ENCODE data around the gene MT1X. TPM values are rescaled to one million over a fixed set of nuclear protein-coding genes. Genes with fewer than 3 reads are reported as not detected.

The MT1X gene
- total RNA-seq, 2 experiments from 2014 or later: 17.1 to 21.2 TPM

DNA sequence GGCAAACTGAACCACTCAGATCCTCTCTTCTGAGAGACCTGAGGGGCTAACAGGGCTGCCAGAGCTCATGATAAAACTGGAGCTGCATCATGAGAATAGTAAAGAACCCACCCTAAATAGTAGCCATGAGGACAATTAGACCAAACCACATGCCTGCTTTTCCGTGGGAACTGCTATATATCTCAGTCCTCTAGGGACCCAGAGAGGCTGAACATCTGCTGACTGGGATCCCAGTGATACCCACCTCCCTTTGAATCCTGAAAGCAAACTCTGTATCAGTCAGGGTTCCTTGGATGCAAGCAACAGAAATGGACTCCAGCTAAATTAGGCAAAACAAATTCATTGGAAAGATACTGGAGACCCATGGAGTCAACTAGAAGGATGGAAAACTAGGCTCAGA, 6.5 kb downstream of the MT1X start:
- H4K20me1 ChIP-seq (ENCODE audit: insufficient read depth, low read length): no peaks in the 10 kb centered on the region
- intact Hi-C loops (cut with micrococcal nuclease; ENCODE audit: unreplicated experiment): no loop called here
- no peak overlapping the region for H3K27ac ChIP-seq (ENCODE audit: low read depth, low read length, poor library complexity, severe bottlenecking)
- no peak overlapping the region for H3K4me3 ChIP-seq (ENCODE audit: low read depth, low read length, poor library complexity, severe bottlenecking)
- no peaks in the 10 kb centered on the region for H3K9me3 ChIP-seq (ENCODE audit: low read length)
- H3K4me2 ChIP-seq (ENCODE audit: low read length): no peak overlapping the region
- H3K4me1 ChIP-seq (ENCODE audit: insufficient read depth, low read length, poor library complexity, severe bottlenecking): peaks cover 8% of the 10 kb centered on the region
- no TSS peak for BruUV-seq (replicated peaks)
- no peak overlapping the region for H2AFZ ChIP-seq (ENCODE audit: low read length)
- ChIA-PET CTCF (ENCODE audit: unreplicated experiment) (no interaction called here), POLR2A (interaction anchor here (0.7 kb wide), 1 partner anchor 13 kb away, joined by 3 read pairs; no protein-coding TSS in a partner anchor)
- no peak for DNase-seq (ENCODE audit: low spot score)
- no peaks in the 10 kb centered on the region for H3K79me2 ChIP-seq (ENCODE audit: insufficient read depth, low read depth, low read length)
- TF ChIP-seq, protein P1, sequence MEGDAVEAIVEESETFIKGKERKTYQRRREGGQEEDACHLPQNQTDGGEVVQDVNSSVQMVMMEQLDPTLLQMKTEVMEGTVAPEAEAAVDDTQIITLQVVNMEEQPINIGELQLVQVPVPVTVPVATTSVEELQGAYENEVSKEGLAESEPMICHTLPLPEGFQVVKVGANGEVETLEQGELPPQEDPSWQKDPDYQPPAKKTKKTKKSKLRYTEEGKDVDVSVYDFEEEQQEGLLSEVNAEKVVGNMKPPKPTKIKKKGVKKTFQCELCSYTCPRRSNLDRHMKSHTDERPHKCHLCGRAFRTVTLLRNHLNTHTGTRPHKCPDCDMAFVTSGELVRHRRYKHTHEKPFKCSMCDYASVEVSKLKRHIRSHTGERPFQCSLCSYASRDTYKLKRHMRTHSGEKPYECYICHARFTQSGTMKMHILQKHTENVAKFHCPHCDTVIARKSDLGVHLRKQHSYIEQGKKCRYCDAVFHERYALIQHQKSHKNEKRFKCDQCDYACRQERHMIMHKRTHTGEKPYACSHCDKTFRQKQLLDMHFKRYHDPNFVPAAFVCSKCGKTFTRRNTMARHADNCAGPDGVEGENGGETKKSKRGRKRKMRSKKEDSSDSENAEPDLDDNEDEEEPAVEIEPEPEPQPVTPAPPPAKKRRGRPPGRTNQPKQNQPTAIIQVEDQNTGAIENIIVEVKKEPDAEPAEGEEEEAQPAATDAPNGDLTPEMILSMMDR (conservative IDR thresholded peaks at IDR 0.05; ENCODE audit: low read length): no peak
- TF ChIP-seq EZH2phosphoT487 (IDR thresholded peaks at IDR 0.05; ENCODE audit: borderline replicate concordance, low read depth, low read length): no peak
- no peaks in the 10 kb centered on the region for H3K36me3 ChIP-seq (ENCODE audit: insufficient read depth, low read length)
- no peaks in the 10 kb centered on the region for H3K9me2 ChIP-seq (ENCODE audit: insufficient read depth, low read length)

DNA sequence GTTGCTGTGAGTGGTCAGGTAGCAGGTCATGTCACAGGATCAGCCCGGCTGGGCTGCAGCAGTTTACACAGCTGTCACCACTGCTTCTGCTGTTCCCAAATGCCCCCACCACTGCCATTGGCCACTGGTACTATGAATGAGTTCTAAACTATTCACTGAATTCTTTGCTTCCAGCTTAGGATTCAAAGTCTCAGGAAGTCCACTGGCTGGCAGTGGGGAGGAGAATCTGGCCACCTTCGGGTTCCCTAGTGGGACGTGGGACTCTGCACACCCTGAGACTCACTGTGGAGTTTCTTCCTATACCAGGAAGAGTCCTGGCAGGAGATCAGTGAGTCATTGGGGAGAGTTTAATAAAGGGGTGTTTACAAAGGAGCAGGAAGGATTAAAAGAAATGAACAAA, 6.9 kb downstream of the MT1X start:
- H3K9me3 ChIP-seq (ENCODE audit: low read length): no peaks in the 10 kb centered on the region
- intact Hi-C loops (cut with micrococcal nuclease; ENCODE audit: unreplicated experiment): no loop called here
- peaks cover 8% of the 10 kb centered on the region for H3K4me1 ChIP-seq (ENCODE audit: insufficient read depth, low read length, poor library complexity, severe bottlenecking)
- DNase-seq (ENCODE audit: low spot score): no peak
- POLR2A ChIA-PET: interaction anchor here (0.7 kb wide), 1 partner anchor 13 kb away, joined by 3 read pairs; no protein-coding TSS in a partner anchor
- no TSS peak for BruUV-seq (replicated peaks)
- H3K4me2 ChIP-seq (ENCODE audit: low read length): no peak overlapping the region
- no peaks in the 10 kb centered on the region for H3K79me2 ChIP-seq (ENCODE audit: insufficient read depth, low read depth, low read length)
- no peaks in the 10 kb centered on the region for H4K20me1 ChIP-seq (ENCODE audit: insufficient read depth, low read length)
- H3K36me3 ChIP-seq (ENCODE audit: insufficient read depth, low read length): no peaks in the 10 kb centered on the region
- H3K9me2 ChIP-seq (ENCODE audit: insufficient read depth, low read length): no peaks in the 10 kb centered on the region
- H3K27ac ChIP-seq (ENCODE audit: low read depth, low read length, poor library complexity, severe bottlenecking): no peak overlapping the region
- no peak overlapping the region for H2AFZ ChIP-seq (ENCODE audit: low read length)
- CTCF ChIA-PET (ENCODE audit: unreplicated experiment): no interaction called here
- TF ChIP-seq, protein P1 (conservative IDR thresholded peaks at IDR 0.05; ENCODE audit: low read length): no peak
- no peak for TF ChIP-seq EZH2phosphoT487 (IDR thresholded peaks at IDR 0.05; ENCODE audit: borderline replicate concordance, low read depth, low read length)
- H3K4me3 ChIP-seq (ENCODE audit: low read depth, low read length, poor library complexity, severe bottlenecking): no peak overlapping the region

DNA sequence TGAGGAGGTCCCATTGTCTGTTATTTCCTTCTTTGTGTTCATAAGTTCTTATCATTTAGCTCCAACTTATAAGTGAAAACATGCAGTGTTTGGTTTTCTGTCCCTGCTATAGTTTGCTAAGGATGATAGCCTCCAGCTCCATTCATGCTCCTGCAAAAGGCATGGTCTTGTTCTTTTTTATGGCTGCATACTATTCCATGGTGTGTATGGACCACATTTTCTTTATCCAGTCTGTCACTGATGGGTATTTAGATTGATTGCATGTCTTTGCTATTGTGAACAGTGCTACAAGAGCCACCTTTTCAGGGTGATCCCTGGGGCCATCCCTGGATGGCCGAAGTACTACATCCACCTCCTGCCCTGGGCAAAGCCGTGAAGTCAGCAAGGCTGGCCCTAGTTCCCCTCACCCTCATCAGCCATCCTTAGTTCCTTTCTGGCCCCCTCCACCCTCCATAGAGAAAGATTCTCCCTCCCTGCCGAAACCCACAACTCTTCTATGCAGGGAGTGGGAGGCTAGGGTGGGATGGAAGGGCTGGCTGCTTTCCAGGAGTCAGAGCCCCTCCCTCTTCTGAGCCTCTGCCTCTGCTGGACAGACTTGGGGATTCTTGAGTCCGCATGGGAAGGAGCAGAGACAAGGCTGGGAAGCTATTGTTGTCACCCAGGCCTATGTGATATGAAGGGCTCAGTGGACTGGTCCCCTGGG, 8.3 kb downstream of the MT1X start:
- no peak overlapping the region for H3K4me3 ChIP-seq (ENCODE audit: low read depth, low read length, poor library complexity, severe bottlenecking)
- H3K4me2 ChIP-seq (ENCODE audit: low read length): no peak overlapping the region
- H3K36me3 ChIP-seq (ENCODE audit: insufficient read depth, low read length): no peaks in the 10 kb centered on the region
- POLR2A ChIA-PET: interaction anchor here (1.0 kb wide), 1 partner anchor 19 kb away, joined by 3 read pairs; no protein-coding TSS in a partner anchor
- H4K20me1 ChIP-seq (ENCODE audit: insufficient read depth, low read length): no peaks in the 10 kb centered on the region
- intact Hi-C loops (cut with micrococcal nuclease; ENCODE audit: unreplicated experiment): no loop called here
- no peak overlapping the region for H2AFZ ChIP-seq (ENCODE audit: low read length)
- BruUV-seq (replicated peaks): no TSS peak
- CTCF ChIA-PET (ENCODE audit: unreplicated experiment): no interaction called here
- H3K9me3 ChIP-seq (ENCODE audit: low read length): no peaks in the 10 kb centered on the region
- TF ChIP-seq EZH2phosphoT487 (IDR thresholded peaks at IDR 0.05; ENCODE audit: borderline replicate concordance, low read depth, low read length): no peak
- TF ChIP-seq, protein P1 (conservative IDR thresholded peaks at IDR 0.05; ENCODE audit: low read length): no peak
- no peaks in the 10 kb centered on the region for H3K4me1 ChIP-seq (ENCODE audit: insufficient read depth, low read length, poor library complexity, severe bottlenecking)
- H3K79me2 ChIP-seq (ENCODE audit: insufficient read depth, low read depth, low read length): no peaks in the 10 kb centered on the region
- H3K9me2 ChIP-seq (ENCODE audit: insufficient read depth, low read length): no peaks in the 10 kb centered on the region
- no peak overlapping the region for H3K27ac ChIP-seq (ENCODE audit: low read depth, low read length, poor library complexity, severe bottlenecking)
- DNase-seq (ENCODE audit: low spot score): no peak

All from OCI-LY7 (cell line).